GM12878 (cell line): ENCODE data around the gene TIGD7. TPM values are rescaled to one million over a fixed set of nuclear protein-coding genes. Genes with fewer than 3 reads are reported as not detected.

ENCODE experiments used
- ATAC-seq: fragments of 200-7000 bp; cut with Tn5 transposase; 3 replicates; pipeline ENCODE4 v1.9.1; 2020; ENCODE audit warnings: mild to moderate bottlenecking, moderate library complexity
- BruUV-seq: library from RNA; stranded (reverse); fragments of 400-500 nt; replicated peaks from 2 replicates; lab custom pipeline; 2021; lab: Mats Ljungman, UMichigan
- CTCF ChIA-PET: fragments of 300-600 bp; sonication (Branson Sonifier 250); formaldehyde crosslinking; extraction: SDS; loops from one replicate; lab custom pipeline; 2021; ENCODE audit warnings: inconsistent platforms; lab: Yijun Ruan, JAX
- POLR2A ChIA-PET: fragments of 350-600 bp; formaldehyde crosslinking; extraction: SDS; loops from one replicate; lab custom pipeline; 2021; ENCODE audit warnings: inconsistent platforms; lab: Charles Lee
- RAD21 ChIA-PET: fragments of 300-600 bp; sonication (Branson Sonifier 250); formaldehyde crosslinking; loops from one replicate; lab custom pipeline; 2023; ENCODE audit warnings: antibody characterized with exemption; ENCODE audit not compliant: unreplicated experiment; lab: Charles Lee
- SMC1A ChIA-PET: fragments of 300-600 bp; sonication (Branson Sonifier 250); formaldehyde crosslinking; loops from one replicate; lab custom pipeline; 2023; ENCODE audit not compliant: unreplicated experiment, uncharacterized antibody; lab: Charles Lee
- DNase-seq: peaks from one replicate; pipeline ENCODE4 v3.0.0-alpha.2; 2011; ENCODE audit warnings: low read depth, low spot score
- FAIRE-seq: peaks from 3 replicates; lab custom pipeline; 2011; peaks lifted over from hg19 to GRCh38; lab: Jason Lieb, UNC
- H2AFZ ChIP-seq: 2 replicates; pipeline ENCODE4 v1.6.0; 2011; ENCODE audit warnings: low read depth, low read length, control low read depth; ENCODE audit not compliant: control insufficient read depth
- H3K27ac ChIP-seq: 2 replicates; pipeline ENCODE4 v1.5.1; 2011; ENCODE audit warnings: control low read depth; ENCODE audit not compliant: control insufficient read depth, insufficient read depth
- H3K27me3 ChIP-seq, 2 experiments: replicated peaks in 1 of 2; 2 replicates each; pipeline versions ENCODE4 v1.6.0 to v1.6.1; 2011; ENCODE audit warnings: low read length in 1 of 2; ENCODE audit not compliant: control insufficient read depth in 2 of 2, insufficient read depth in 2 of 2
- H3K36me3 ChIP-seq, 2 experiments: 2 replicates each; pipeline ENCODE4 v1.5.1; 2011; ENCODE audit warnings: low read length in 1 of 2; ENCODE audit not compliant: control insufficient read depth in 2 of 2, insufficient read depth in 2 of 2
- H3K4me1 ChIP-seq: 2 replicates; pipeline ENCODE4 v1.6.1; 2011; ENCODE audit warnings: mild to moderate bottlenecking, low read length, moderate library complexity, mixed read lengths; ENCODE audit not compliant: control insufficient read depth, insufficient read depth
- H3K4me2 ChIP-seq: 2 replicates; pipeline ENCODE4 v1.6.0; 2011; ENCODE audit warnings: control low read depth; ENCODE audit not compliant: control insufficient read depth, insufficient read depth
- H3K4me3 ChIP-seq: fragments of 200-600 bp; sonication (generic); 2 replicates; pipeline ENCODE4 v1.5.1; 2016
- H3K79me2 ChIP-seq: 2 replicates; pipeline ENCODE4 v1.6.0; 2011; ENCODE audit warnings: low read length; ENCODE audit not compliant: control insufficient read depth, insufficient read depth
- H3K9ac ChIP-seq: 2 replicates; pipeline ENCODE4 v1.8.0; 2011; ENCODE audit warnings: low read length, control low read depth, mixed read lengths; ENCODE audit not compliant: control insufficient read depth, insufficient read depth
- H3K9me3 ChIP-seq: replicated peaks from 3 replicates; pipeline ENCODE4 v1.5.1; 2011; ENCODE audit warnings: mild to moderate bottlenecking, low read length; ENCODE audit not compliant: control insufficient read depth, insufficient read depth
- H4K20me1 ChIP-seq: 2 replicates; pipeline ENCODE4 v1.6.0; 2011; ENCODE audit not compliant: control insufficient read depth, insufficient read depth
- ATF7 ChIP-seq: fragments of 450-650 bp; IDR thresholded peaks from 2 replicates; pipeline ENCODE4 v1.6.1; 2016; ENCODE audit warnings: low read depth, mild to moderate bottlenecking
- BHLHE40 ChIP-seq, 2 experiments: fragments of 450-650 bp in 1 of 2; IDR thresholded peaks; 2 replicates each; pipeline ENCODE4 v1.6.1; 2011 to 2017; ENCODE audit warnings: low read depth in 2 of 2, borderline replicate concordance in 1 of 2, improper control_type of control experiment in 1 of 2, low read length in 1 of 2, mild to moderate bottlenecking in 1 of 2
- CBFB ChIP-seq: IDR thresholded peaks from 2 replicates; pipeline ENCODE4 v1.6.1; 2016; ENCODE audit warnings: antibody characterized with exemption, low read depth
- FOXM1 ChIP-seq: IDR thresholded peaks from 2 replicates; pipeline ENCODE4 v1.6.1; 2012; ENCODE audit warnings: low read depth, mild to moderate bottlenecking, inconsistent platforms, low read length, moderate library complexity
- GATAD2B ChIP-seq: fragments of 450-650 bp; conservative IDR thresholded peaks from 2 replicates; pipeline ENCODE4 v1.6.1; 2017; ENCODE audit warnings: low read depth, mild to moderate bottlenecking, moderate library complexity
- HDAC2 ChIP-seq: fragments of 200-600 bp; sonication (generic); IDR thresholded peaks from 2 replicates; pipeline ENCODE4 v1.6.1; 2017
- IKZF2 ChIP-seq, 2 experiments: fragments of 450-650 bp; IDR thresholded peaks; 2 replicates each; pipeline ENCODE4 v1.6.1; 2017; ENCODE audit warnings: mild to moderate bottlenecking in 2 of 2, moderate library complexity in 2 of 2
- MEF2B ChIP-seq: fragments of 450-650 bp; IDR thresholded peaks from 2 replicates; pipeline ENCODE4 v1.6.1; 2018; ENCODE audit warnings: mild to moderate bottlenecking, moderate library complexity; ENCODE audit not compliant: partially characterized antibody, poor library complexity, severe bottlenecking
- NBN ChIP-seq: fragments of 450-650 bp; IDR thresholded peaks from 2 replicates; pipeline ENCODE4 v1.6.1; 2016
- NKRF ChIP-seq: fragments of 450-650 bp; conservative IDR thresholded peaks from 2 replicates; pipeline ENCODE4 v1.6.1; 2017; ENCODE audit warnings: mild to moderate bottlenecking, moderate library complexity
- PAX8 ChIP-seq: fragments of 450-650 bp; IDR thresholded peaks from 2 replicates; pipeline ENCODE4 v1.6.1; 2017; ENCODE audit warnings: mild to moderate bottlenecking, moderate library complexity
- PBX3 ChIP-seq: IDR thresholded peaks from 2 replicates; pipeline ENCODE4 v1.6.1; 2011; ENCODE audit warnings: mild to moderate bottlenecking, low read depth, low read length, moderate library complexity; ENCODE audit not compliant: insufficient replicate concordance
- POLR2A ChIP-seq: IDR thresholded peaks from 2 replicates; pipeline ENCODE4 v1.6.1; 2011; ENCODE audit warnings: low read depth, mild to moderate bottlenecking, low read length
- POLR2AphosphoS5 ChIP-seq: IDR thresholded peaks from 2 replicates; pipeline ENCODE4 v1.6.1; 2011; ENCODE audit warnings: mild to moderate bottlenecking, low read length, inconsistent platforms
- RUNX3 ChIP-seq: IDR thresholded peaks from 2 replicates; pipeline ENCODE4 v1.6.1; 2012; ENCODE audit warnings: low read length, inconsistent platforms
- STAT3 ChIP-seq: IDR thresholded peaks from 2 replicates; pipeline ENCODE4 v1.6.1; 2011; ENCODE audit warnings: low read depth, low read length, improper control_type of control experiment
- TCF3 ChIP-seq: IDR thresholded peaks from 2 replicates; pipeline ENCODE4 v1.6.1; 2012; ENCODE audit warnings: low read depth, mild to moderate bottlenecking, low read length, borderline replicate concordance; ENCODE audit not compliant: insufficient read depth
- WGBS: methylation state at CpG from one replicate; pipeline ENCODE4 v1.1.6; 2016; ENCODE audit warnings: low lambda C conversion rate; ENCODE audit not compliant: insufficient replicate concordance, insufficient coverage; ENCODE audit errors: missing lambda C conversion rate; 5-methylcytosine and 5-hydroxymethylcytosine counted together
- in situ Hi-C: fragments of 300-500 bp; cut with MboI; formaldehyde crosslinking; loops from 9 replicates; pipeline ENCODE4 v1.14.3; 2018; ENCODE audit warnings: mixed read lengths
- intact Hi-C: fragments of 100-400 bp; cut with micrococcal nuclease; formaldehyde crosslinking; loops from one replicate; pipeline ENCODE4 v1.14.2; 2022; ENCODE audit not compliant: unreplicated experiment
- polyA plus RNA-seq, 11 experiments: library from polyadenylated mRNA; depleted of rRNA in 4 of 11; unstranded in 6 of 11; stranded (reverse) in 5 of 11; fragments of >200 nt; fragmentation: Nextera tagmentation in 4 of 11; fragmentation: Illumina TruSeq in 1 of 11; extraction: Ambion mirVana in 4 of 11; extraction: Trizol in 1 of 11; gene quantifications; 1 replicate in 1 of 11; 2 replicates in 10 of 11; pipeline versions ENCODE4 v1.2.1 to v1.2.3, GENCODE V29; 2011 to 2016; ENCODE audit warnings: inconsistent platforms in 2 of 11, missing spikeins in 2 of 11, low read depth in 1 of 11
- total RNA-seq, 4 experiments: library from RNA; depleted of rRNA in 3 of 4; stranded (reverse); fragments of >200 nt in 3 of 4; fragmentation: Illumina TruSeq in 1 of 4; extraction: Trizol in 1 of 4; gene quantifications; 2 replicates each; pipeline versions ENCODE4 v1.2.1 to v1.2.3, GENCODE V29; 2013 to 2021
- TF ChIP-seq, protein P1 (sequence below): IDR thresholded peaks from 2 replicates; pipeline ENCODE4 v1.6.1; 2012; ENCODE audit warnings: low read length, inconsistent platforms
- TF ChIP-seq, protein P2 (sequence below): fragments of 150-350 bp; IDR thresholded peaks from 2 replicates; pipeline ENCODE4 v1.6.1; 2014; ENCODE audit warnings: mild to moderate bottlenecking, low read depth, low read length

Gene TIGD7
- total and polyA plus RNA-seq, 10 of the 15 experiments (the other 5 are each of a cell fraction or from before 2014, with no cell fraction given), result 0.37 to 3.8 (median 3.0) TPM

DNA sequence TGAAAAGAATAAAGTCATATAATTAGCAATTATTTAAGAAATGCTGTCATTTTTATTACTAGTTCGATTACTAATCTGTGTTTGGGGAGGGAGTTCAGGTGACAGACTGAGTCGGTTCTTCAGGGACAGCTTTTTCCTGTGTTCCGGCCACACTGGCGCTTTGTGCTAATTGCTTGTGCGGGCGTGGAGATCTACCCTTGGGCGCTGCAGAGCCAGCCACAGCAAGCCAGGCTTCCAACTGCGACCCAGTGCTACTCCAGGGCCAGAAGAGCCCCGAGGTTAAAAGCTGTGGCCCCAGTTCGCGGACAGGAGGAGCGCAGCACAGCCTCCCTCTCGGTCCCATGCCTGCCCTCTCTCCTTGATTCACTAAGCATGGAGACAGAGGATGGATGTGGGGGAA, 43.9 kb upstream of the TIGD7 start (continued):
- TF ChIP-seq STAT3, result no peak
- TF ChIP-seq FOXM1, result no peak
- no peak for TF ChIP-seq PAX8
- TF ChIP-seq CBFB, result no peak
- TF ChIP-seq MEF2B, result no peak
- TF ChIP-seq, protein P1, sequence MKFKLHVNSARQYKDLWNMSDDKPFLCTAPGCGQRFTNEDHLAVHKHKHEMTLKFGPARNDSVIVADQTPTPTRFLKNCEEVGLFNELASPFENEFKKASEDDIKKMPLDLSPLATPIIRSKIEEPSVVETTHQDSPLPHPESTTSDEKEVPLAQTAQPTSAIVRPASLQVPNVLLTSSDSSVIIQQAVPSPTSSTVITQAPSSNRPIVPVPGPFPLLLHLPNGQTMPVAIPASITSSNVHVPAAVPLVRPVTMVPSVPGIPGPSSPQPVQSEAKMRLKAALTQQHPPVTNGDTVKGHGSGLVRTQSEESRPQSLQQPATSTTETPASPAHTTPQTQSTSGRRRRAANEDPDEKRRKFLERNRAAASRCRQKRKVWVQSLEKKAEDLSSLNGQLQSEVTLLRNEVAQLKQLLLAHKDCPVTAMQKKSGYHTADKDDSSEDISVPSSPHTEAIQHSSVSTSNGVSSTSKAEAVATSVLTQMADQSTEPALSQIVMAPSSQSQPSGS, result no peak

- RAD21 ChIA-PET, result no interaction called here
- H3K79me2 ChIP-seq, result no peaks in the 10 kb centered on the region
- POLR2A ChIA-PET, result no interaction called here
- H3K4me2 ChIP-seq, result no peak overlapping the region
- H3K36me3 ChIP-seq, result no peaks in the 10 kb centered on the region
- H2AFZ ChIP-seq, result no peak overlapping the region; the same call in 1 of the 2 replicates
- DNase-seq, result peak; percentile 24
- H3K9ac ChIP-seq, result no peak overlapping the region
- no peaks in the 10 kb centered on the region for H4K20me1 ChIP-seq
- intact Hi-C loops, result no loop called here
- H3K27me3 ChIP-seq, result no peaks in the 10 kb centered on the region
- 0 out of 2 replicates have a peak, but pooled peaks cover 3% of the 10 kb centered on the region for H3K4me1 ChIP-seq
- H3K4me3 ChIP-seq, result no peak overlapping the region
- 6% methylated on average over 4 of the region's 4 CpGs for WGBS
- H3K27ac ChIP-seq, result no peak overlapping the region
- CTCF ChIA-PET, result no interaction called here
- in situ Hi-C loops, result no loop called here
- FAIRE-seq, result no peak
- SMC1A ChIA-PET, result no interaction called here
- H3K9me3 ChIP-seq, result no peaks in the 10 kb centered on the region
- ATAC-seq, result peak; percentile 77
- no TSS peak for BruUV-seq
- peak in 1 of 2 experiments; percentile 61; a peak in 2 of 4 replicates for TF ChIP-seq BHLHE40 (IDR thresholded peaks at IDR 0.05; ENCODE audit: borderline replicate concordance in 1 of 2, low read depth in 2 of 2, low read length in 1 of 2)
- no peak for TF ChIP-seq NKRF
- TF ChIP-seq HDAC2, result no peak
- peak; percentile 31; the same call in 1 of the 2 replicates for TF ChIP-seq RUNX3
- no peak for TF ChIP-seq POLR2A
- TF ChIP-seq POLR2AphosphoS5, result no peak
- TF ChIP-seq, protein P2, sequence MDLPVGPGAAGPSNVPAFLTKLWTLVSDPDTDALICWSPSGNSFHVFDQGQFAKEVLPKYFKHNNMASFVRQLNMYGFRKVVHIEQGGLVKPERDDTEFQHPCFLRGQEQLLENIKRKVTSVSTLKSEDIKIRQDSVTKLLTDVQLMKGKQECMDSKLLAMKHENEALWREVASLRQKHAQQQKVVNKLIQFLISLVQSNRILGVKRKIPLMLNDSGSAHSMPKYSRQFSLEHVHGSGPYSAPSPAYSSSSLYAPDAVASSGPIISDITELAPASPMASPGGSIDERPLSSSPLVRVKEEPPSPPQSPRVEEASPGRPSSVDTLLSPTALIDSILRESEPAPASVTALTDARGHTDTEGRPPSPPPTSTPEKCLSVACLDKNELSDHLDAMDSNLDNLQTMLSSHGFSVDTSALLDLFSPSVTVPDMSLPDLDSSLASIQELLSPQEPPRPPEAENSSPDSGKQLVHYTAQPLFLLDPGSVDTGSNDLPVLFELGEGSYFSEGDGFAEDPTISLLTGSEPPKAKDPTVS, result no peak
- TF ChIP-seq NBN, result no peak
- peak; percentile 57 for TF ChIP-seq MEF2B
- TF ChIP-seq IKZF2 (IDR thresholded peaks at IDR 0.05), result peak; percentile 26 to 38; a peak in 1 of 4 replicates
- TF ChIP-seq PBX3, result peak; percentile 73
- TF ChIP-seq ATF7, result peak; percentile 35; the same call in 1 of the 2 replicates
- TF ChIP-seq TCF3, result no peak
- no peak for TF ChIP-seq GATAD2B
These were observed 43.4 kb upstream of the TIGD7 start for GRCh38 chr16:3348547-3349167.
